ENCODE data around the gene LPIN1. TPM values are rescaled to one million over a fixed set of nuclear protein-coding genes. Genes with fewer than 3 reads are reported as not detected.
"Not testable (repeated sequence)": the region's sequence is repeated elsewhere in the genome, so short reads cannot be mapped to it uniquely, and the experiment has no call there.

Gene LPIN1
- total RNA-seq, 1 donor from 2014 or later, result 13.8 TPM

DNA sequence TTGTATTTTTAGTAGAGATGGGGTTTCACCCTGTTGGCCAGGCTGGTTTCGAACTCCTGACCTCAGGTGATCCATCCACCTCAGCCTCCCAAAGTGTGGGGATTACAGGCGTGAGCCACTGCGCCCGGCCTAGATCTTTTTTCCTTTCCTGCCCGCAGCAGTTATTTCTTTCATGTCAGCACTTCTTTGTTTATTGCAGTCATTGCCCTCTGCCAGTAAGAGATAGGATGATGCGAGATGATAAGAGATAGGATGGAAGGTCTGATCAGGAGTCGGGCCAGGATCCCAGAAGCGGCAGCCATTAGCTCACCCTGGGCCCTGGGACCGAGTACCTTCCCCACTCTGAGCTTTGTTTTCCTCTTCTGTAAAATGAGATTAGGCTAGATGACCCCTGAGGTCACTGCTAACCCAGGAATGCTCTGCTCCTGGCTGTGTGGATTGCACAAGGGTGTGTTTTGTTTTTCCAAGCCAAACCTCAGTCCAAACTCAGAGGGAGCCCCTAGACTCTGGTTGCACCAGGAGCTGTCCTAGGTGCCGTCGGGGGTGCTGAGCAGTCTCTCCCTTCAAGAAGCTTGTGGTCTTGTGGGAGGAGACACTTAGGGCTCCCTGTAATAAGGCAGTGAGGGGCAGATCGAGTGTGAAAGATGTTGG lies 63.3 kb downstream of the LPIN1 start:
- intact Hi-C loops (cut with DNase I), result no loop called here
- DNase-seq (ENCODE audit: low spot score in 2 of 2), result peak in 1 of 2 donors; percentile 24
- Histone ChIP-seq H3K27ac (no peak overlapping the region), H3K36me3 (peaks cover 40 to 42% of the 10 kb centered on the region in 2 donors), H3K4me3 (no peak overlapping the region), H3K27me3 (no peaks in the 10 kb centered on the region), H3K9me3 (no peaks in the 10 kb centered on the region), H3K4me1 (peaks cover 3 to 7% of the 10 kb centered on the region in 2 donors)
- TF ChIP-seq CTCF (IDR thresholded peaks at IDR 0.05), result no peak

DNA sequence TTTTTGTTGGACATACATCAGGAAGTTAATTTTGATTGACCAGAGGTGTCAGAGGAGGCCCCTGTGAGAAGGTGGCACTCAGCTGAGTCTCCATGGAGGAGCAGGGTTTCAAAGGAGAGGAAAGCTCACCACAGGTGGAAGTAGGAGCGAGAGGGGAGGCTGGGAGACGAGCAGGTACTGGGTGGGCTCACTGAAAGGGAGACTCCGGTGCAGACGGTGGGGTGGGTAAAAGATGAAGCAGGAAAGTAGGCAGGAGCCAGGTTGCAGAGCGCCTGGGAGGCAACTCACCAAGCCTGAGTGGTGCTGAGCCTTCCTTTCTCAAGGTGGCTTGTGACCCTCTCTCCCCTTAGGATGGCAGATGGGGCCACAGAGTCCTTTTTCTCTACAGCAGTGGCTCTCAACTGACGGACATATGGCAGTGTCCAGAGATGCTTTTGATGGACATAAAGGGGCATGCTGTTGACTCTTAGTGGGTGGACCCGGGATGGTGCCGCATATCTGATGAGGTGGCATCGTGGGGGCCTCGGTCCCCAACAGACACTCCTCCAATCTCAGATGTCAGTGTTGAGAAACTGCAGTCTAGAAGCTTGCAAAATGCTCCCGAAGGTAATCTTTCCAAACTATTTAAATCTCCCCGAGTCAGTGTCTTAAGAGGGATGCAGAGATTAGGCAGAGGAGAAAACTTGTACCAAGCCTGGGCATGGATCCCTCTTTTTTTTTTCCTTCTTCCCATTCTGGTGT lies 64.0 kb downstream of the LPIN1 start:
- Histone ChIP-seq H3K4me3 (no peak overlapping the region), H3K27ac (peak overlapping the region in 1 of 2 donors; percentile 49), H3K36me3 (peaks cover 36 to 42% of the 10 kb centered on the region in 2 donors), H3K9me3 (no peaks in the 10 kb centered on the region), H3K27me3 (no peaks in the 10 kb centered on the region), H3K4me1 (peaks cover 3 to 7% of the 10 kb centered on the region in 2 donors)
- peak in 1 of 2 donors; percentile 33 for DNase-seq (ENCODE audit: low spot score in 2 of 2)
- no peak for TF ChIP-seq CTCF (IDR thresholded peaks at IDR 0.05)
- intact Hi-C loops (cut with DNase I), result no loop called here

- Histone ChIP-seq H3K27me3 (no peaks in the 10 kb centered on the region), H3K4me1 (peaks cover 3 to 7% of the 10 kb centered on the region in 2 donors), H3K9me3 (no peaks in the 10 kb centered on the region), H3K36me3 (peaks cover 29 to 42% of the 10 kb centered on the region in 2 donors), H3K27ac (peak overlapping the region in 1 of 2 donors; percentile 49), H3K4me3 (no peak overlapping the region)
- peak in 1 of 2 donors; percentile 60 for DNase-seq (ENCODE audit: low spot score in 2 of 2)
- no peak for TF ChIP-seq CTCF (IDR thresholded peaks at IDR 0.05)
- intact Hi-C loops (cut with DNase I), result no loop called here
Observed at GRCh38 chr2:11811036-11811654, 64.7 kb downstream of the LPIN1 start.

DNA sequence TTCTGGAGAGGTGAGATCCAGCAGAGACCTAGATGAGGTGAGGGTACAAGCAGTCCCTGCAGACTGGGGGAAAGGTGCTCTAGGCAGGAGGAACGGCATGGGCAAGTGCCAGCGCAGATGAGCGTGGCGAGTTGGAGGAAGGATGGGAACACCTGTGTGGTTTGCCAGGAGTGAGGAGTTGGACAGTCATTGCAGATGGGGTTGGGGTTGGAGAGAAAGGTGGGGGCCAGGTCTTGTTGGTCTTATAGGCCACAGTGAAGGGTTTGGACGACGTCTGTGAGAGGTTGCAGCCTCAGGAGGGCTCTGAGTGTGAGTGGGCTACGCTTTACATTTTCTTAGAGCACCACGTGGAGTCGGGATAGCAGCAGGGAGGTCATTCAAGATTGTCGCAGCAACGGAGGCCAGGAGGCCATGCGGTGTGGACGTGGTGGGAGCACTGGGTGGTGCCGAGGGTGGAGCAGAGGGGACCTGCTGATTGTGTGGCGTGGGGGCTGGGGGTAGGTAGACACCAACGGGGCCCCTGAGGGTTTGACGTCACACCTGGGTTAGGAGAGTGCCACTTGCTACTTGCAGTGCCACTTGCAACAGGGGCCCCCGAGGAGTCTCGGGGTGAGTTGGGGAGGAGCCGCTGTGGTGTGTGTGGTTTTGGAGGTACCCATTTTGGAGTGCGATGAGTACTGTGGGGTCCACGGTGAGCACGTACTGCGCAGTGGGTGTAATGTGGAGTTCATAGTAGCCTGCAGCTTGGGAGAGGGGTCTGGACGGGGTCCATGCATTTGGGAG lies 66.2 kb downstream of the LPIN1 start:
- peak in 1 of 2 donors; percentile 57 for DNase-seq (ENCODE audit: low spot score in 2 of 2)
- Histone ChIP-seq H3K4me3 (no peak overlapping the region), H3K4me1 (peaks cover 3 to 7% of the 10 kb centered on the region in 2 donors), H3K27ac (no peak overlapping the region), H3K27me3 (no peaks in the 10 kb centered on the region), H3K36me3 (peaks cover 21 to 45% of the 10 kb centered on the region in 2 donors), H3K9me3 (no peaks in the 10 kb centered on the region)
- intact Hi-C loops (cut with DNase I), result no loop called here
- no peak for TF ChIP-seq CTCF (IDR thresholded peaks at IDR 0.05)

DNA sequence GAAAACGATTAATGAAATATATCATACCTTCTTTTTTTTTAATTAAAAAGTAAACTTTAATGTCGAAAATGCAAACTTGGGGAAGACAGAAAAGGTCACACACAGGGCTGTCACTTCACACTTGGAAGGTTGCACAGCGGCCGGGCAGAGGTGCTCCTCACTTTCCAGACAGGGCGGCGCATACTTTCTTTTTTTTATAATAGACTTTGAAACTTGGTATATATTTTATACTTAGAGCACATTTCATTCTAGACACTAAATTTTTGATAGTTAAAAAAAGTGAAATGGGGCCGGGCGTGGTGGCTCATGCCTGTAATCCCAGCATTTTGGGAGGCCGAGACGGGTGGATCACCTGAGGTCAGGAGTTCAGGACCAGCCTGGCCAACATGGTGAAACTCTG lies 66.9 kb downstream of the LPIN1 start:
- intact Hi-C loops (cut with DNase I); H3K9me3 ChIP-seq: not testable (repeated sequence)

More for the DNA sequence above, 66.9 kb downstream of the LPIN1 start:
- H3K27ac ChIP-seq; H3K4me1 ChIP-seq; DNase-seq (ENCODE audit: low spot score in 2 of 2); H3K4me3 ChIP-seq; H3K27me3 ChIP-seq: not testable (repeated sequence)
- peaks cover 14 to 38% of the 10 kb centered on the region in 2 donors for H3K36me3 ChIP-seq

Measured in ascending aorta (tissue), 2 donors.